WTC11 (cell line): ENCODE measurements around the gene SLC22A4.

ENCODE experiments used
- ATF2 ChIP-seq: sonication (generic); formaldehyde crosslinking; IDR thresholded peaks from 2 replicates; pipeline ENCODE4 v1.8.1; 2022; ENCODE audit warnings: low read depth, missing genetic modification reagents, borderline replicate concordance
- CTCF ChIP-seq: fragments of 200-600 bp; IDR thresholded peaks from 2 replicates; pipeline ENCODE4 v1.8.0; 2022; ENCODE audit warnings: antibody characterized with exemption
- HMGXB4 ChIP-seq: sonication (generic); formaldehyde crosslinking; IDR thresholded peaks from 2 replicates; pipeline ENCODE4 v1.8.1; 2023; ENCODE audit warnings: mild to moderate bottlenecking, moderate library complexity, missing genetic modification reagents
- NFYB ChIP-seq: sonication (generic); formaldehyde crosslinking; conservative IDR thresholded peaks from 2 replicates; pipeline ENCODE4 v1.8.0; 2022; ENCODE audit warnings: low read depth, missing genetic modification reagents
- NR2C2 ChIP-seq: sonication (generic); formaldehyde crosslinking; IDR thresholded peaks from 2 replicates; pipeline ENCODE4 v1.8.0; 2022; ENCODE audit warnings: mild to moderate bottlenecking, missing genetic modification reagents
- ZBTB21 ChIP-seq: sonication (generic); formaldehyde crosslinking; IDR thresholded peaks from 2 replicates; pipeline ENCODE4 v1.8.1; 2023; ENCODE audit warnings: mild to moderate bottlenecking, missing genetic modification reagents, borderline replicate concordance
- ZNF263 ChIP-seq: sonication (generic); formaldehyde crosslinking; IDR thresholded peaks from 2 replicates; pipeline ENCODE4 v1.8.1; 2022; ENCODE audit warnings: low read depth, mild to moderate bottlenecking, moderate library complexity, missing genetic modification reagents

- TF ChIP-seq CTCF (no peak), ATF2 (CRISPR knock-in tag) (no peak), NR2C2 (CRISPR knock-in tag) (no peak), NFYB (CRISPR knock-in tag) (no peak), HMGXB4 (CRISPR knock-in tag) (no peak), ZBTB21 (CRISPR knock-in tag) (no peak), ZNF263 (CRISPR knock-in tag) (no peak)
Measured at GRCh38 chr5:132388244-132389050, 94.3 kb downstream of the SLC22A4 start.
